OCI-LY7 (cell line): ENCODE measurements around the gene TECTA.

Experiments
- CTCF ChIP-seq: fragments of 200-600 bp; sonication (generic); conservative IDR thresholded peaks from 2 replicates; pipeline ENCODE4 v1.5.1; 2014; ENCODE audit warnings: mild to moderate bottlenecking, antibody characterized with exemption, low read length, moderate library complexity, mixed read lengths
- EZH2phosphoT487 ChIP-seq: fragments of 200-600 bp; sonication (generic); IDR thresholded peaks from 2 replicates; pipeline ENCODE4 v1.6.1; 2018; ENCODE audit warnings: low read depth, borderline replicate concordance, mild to moderate bottlenecking, mixed run types, antibody characterized with exemption, low read length, moderate library complexity, mixed read lengths

GRCh38 chr11:121067026-121067425 lies 34.0 kb upstream of the TECTA start:
- TF ChIP-seq CTCF: no peak
- TF ChIP-seq EZH2phosphoT487: no peak
